ENCODE data around the gene BACE1.

Gene BACE1

GRCh38 chr11:117309310-117309709 lies 6.7 kb downstream of the BACE1 start:
- no peak for DNase-seq (ENCODE audit: low spot score)
- TF ChIP-seq CTCF (IDR thresholded peaks at IDR 0.05; ENCODE audit: extremely low read depth, insufficient read depth, missing control alignments) = no peak
- in situ Hi-C loops (cut with MboI; ENCODE audit: low pct_unique_long_range_greater_than_20kb, low sequenced_read_pairs, unreplicated experiment) = no loop called here

DNA sequence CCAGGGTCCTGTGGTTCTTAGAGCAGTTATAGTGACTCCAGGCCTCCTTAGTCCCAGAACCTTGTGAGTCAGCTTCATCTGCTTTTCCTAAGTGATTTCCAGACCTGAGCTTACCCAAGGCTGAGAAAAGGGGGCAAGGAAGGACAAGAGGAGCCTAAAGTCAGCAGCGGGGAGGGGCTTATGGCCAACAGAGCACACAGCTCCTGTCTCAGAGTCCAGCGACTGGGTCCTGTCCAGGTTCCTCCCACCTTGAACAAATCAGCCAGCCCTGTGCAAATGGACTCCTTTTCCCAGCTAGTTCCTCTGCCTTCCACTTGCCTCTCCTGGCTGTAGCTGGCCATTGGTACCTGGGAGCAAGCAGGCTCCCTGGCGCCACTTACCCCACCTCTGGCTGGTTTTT lies 10.9 kb downstream of the BACE1 start:
- TF ChIP-seq CTCF (IDR thresholded peaks at IDR 0.05; ENCODE audit: extremely low read depth, insufficient read depth, missing control alignments) = no peak
- DNase-seq (ENCODE audit: low spot score) = no peak
- in situ Hi-C loops (cut with MboI; ENCODE audit: low pct_unique_long_range_greater_than_20kb, low sequenced_read_pairs, unreplicated experiment) = no loop called here

- DNase-seq (ENCODE audit: low spot score) = no peak
- TF ChIP-seq CTCF (IDR thresholded peaks at IDR 0.05; ENCODE audit: extremely low read depth, insufficient read depth, missing control alignments) = no peak
- in situ Hi-C loops (cut with MboI; ENCODE audit: low pct_unique_long_range_greater_than_20kb, low sequenced_read_pairs, unreplicated experiment) = no loop called here
These were observed 12.3 kb downstream of the BACE1 start for GRCh38 chr11:117303646-117304315.

DNA sequence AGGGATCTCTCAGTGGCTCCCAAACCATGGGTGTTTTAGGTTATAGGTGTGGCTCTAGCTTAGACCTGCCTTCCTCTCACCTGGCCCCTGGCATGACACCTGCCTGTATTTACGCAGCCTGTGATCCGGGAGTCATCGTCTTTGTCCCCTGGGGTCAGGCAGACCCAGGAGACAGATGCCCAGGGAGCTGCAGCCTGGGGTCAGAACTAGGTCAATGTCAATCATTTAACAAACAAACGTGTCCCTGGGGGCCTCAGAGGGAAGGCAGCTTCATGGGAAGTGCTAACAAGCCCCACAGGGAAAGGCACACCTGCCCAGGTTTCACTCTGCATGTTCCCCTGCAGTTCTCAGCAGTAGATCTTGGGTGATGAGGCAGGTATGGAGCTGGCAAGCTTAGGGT lies 13.0 kb downstream of the BACE1 start:
- TF ChIP-seq CTCF (IDR thresholded peaks at IDR 0.05; ENCODE audit: extremely low read depth, insufficient read depth, missing control alignments) = no peak
- no peak for DNase-seq (ENCODE audit: low spot score)
- in situ Hi-C loops (cut with MboI; ENCODE audit: low pct_unique_long_range_greater_than_20kb, low sequenced_read_pairs, unreplicated experiment) = no loop called here

DNA sequence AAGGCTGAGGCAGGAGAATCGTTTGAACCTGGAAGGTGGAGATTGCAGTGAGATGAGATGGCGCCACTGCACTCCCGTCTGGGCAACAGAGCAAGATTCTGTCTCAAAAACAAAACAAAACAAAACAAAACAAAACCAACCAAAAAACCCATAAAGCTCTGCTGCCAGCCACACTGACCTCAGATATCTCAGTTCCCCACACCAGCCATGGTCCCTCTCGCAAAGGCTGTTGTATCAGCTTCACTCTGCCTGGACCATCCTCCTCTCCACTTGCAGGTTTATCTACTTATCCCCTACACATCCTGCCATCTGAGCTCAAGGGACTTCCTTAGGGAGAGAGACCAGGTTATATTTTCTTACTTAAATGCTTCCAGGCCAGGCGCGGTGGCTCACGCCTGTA lies 13.8 kb downstream of the BACE1 start:
- in situ Hi-C loops (cut with MboI; ENCODE audit: low pct_unique_long_range_greater_than_20kb, low sequenced_read_pairs, unreplicated experiment) = no loop called here

DNA sequence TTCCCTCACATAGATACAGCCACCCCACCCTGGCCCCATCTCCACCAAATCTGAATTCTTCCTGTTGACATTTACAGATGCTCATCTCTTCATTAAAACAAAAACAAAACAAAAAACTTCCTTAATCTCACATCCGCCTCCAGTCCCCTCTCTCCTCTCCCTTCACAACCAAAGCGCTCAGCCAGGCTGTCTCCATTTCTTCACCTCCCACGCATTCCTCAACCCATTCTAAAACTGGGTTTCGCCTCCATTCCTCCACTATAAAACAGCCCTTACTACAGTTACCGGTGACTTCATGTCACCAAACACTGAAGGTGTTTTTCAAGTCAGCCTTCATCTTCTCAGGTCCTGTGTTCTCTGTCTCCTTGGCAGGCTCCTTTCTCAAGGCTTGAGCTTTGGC lies 15.3 kb downstream of the BACE1 start:
- no peak for DNase-seq (ENCODE audit: low spot score)
- no peak for TF ChIP-seq CTCF (IDR thresholded peaks at IDR 0.05; ENCODE audit: extremely low read depth, insufficient read depth, missing control alignments)
- in situ Hi-C loops (cut with MboI; ENCODE audit: low pct_unique_long_range_greater_than_20kb, low sequenced_read_pairs, unreplicated experiment) = no loop called here

More for the DNA sequence above, 13.8 kb downstream of the BACE1 start:
- TF ChIP-seq CTCF (IDR thresholded peaks at IDR 0.05; ENCODE audit: extremely low read depth, insufficient read depth, missing control alignments) = no peak
- no peak for DNase-seq (ENCODE audit: low spot score)

Data from GM13977 (cell line).